SK-N-SH treated with all-trans-retinoic acid at 6 μM for 48 hours (cell line): ENCODE results near the gene IGSF11.

Experiments
- ATAC-seq: fragments of 200-7000 bp; cut with Tn5 transposase; 3 replicates; pipeline ENCODE4 v1.9.1; 2020; ENCODE audit warnings: mild to moderate bottlenecking, moderate library complexity
- BACH2 ChIP-seq: fragments of 250-450 bp; sonication (Bioruptor Pico); IDR thresholded peaks from 2 replicates; pipeline ENCODE4 v1.9.0; 2021; ENCODE audit warnings: mild to moderate bottlenecking, borderline replicate concordance
- CSDC2 ChIP-seq: fragments of 250-450 bp; sonication (Bioruptor Pico); IDR thresholded peaks from 2 replicates; pipeline ENCODE4 v1.5.0; 2020; ENCODE audit warnings: mild to moderate bottlenecking, moderate library complexity
- CSRNP3 ChIP-seq: fragments of 250-450 bp; sonication (Bioruptor Pico); IDR thresholded peaks from 2 replicates; pipeline ENCODE4 v1.5.1; 2021; ENCODE audit warnings: mild to moderate bottlenecking, moderate library complexity
- ESRRG ChIP-seq: fragments of 250-450 bp; sonication (Bioruptor Pico); IDR thresholded peaks from 2 replicates; pipeline ENCODE4 v1.6.1; 2021; ENCODE audit warnings: mild to moderate bottlenecking
- GLIS3 ChIP-seq: fragments of 250-450 bp; sonication (Bioruptor Pico); IDR thresholded peaks from 2 replicates; pipeline ENCODE4 v1.5.0; 2020; ENCODE audit warnings: mild to moderate bottlenecking, moderate library complexity
- ISL1 ChIP-seq: fragments of 250-450 bp; sonication (Bioruptor Pico); IDR thresholded peaks from 2 replicates; pipeline ENCODE4 v2.1.2; 2022; ENCODE audit warnings: mild to moderate bottlenecking, moderate library complexity
- OSR1 ChIP-seq: fragments of 250-450 bp; sonication (Bioruptor Pico); IDR thresholded peaks from 2 replicates; pipeline ENCODE4 v1.8.0; 2022; ENCODE audit warnings: moderate library complexity, mild to moderate bottlenecking, inconsistent platforms
- PPARA ChIP-seq: fragments of 250-450 bp; sonication (Bioruptor Pico); IDR thresholded peaks from 2 replicates; pipeline ENCODE4 v1.5.0; 2020; ENCODE audit warnings: mild to moderate bottlenecking, borderline replicate concordance
- RARB ChIP-seq: fragments of 250-450 bp; sonication (Bioruptor Pico); IDR thresholded peaks from 2 replicates; pipeline ENCODE4 v1.8.0; 2021; ENCODE audit warnings: mild to moderate bottlenecking, moderate library complexity
- SNAI2 ChIP-seq: fragments of 250-450 bp; sonication (Bioruptor Pico); IDR thresholded peaks from 2 replicates; pipeline ENCODE4 v1.5.0; 2020; ENCODE audit warnings: mild to moderate bottlenecking, moderate library complexity
- TCF4 ChIP-seq: fragments of 250-450 bp; sonication (Bioruptor Pico); IDR thresholded peaks from 2 replicates; pipeline ENCODE4 v1.8.0; 2021; ENCODE audit warnings: mild to moderate bottlenecking, moderate library complexity, borderline replicate concordance
- TOX ChIP-seq: fragments of 250-450 bp; sonication (Bioruptor Pico); IDR thresholded peaks from 2 replicates; pipeline ENCODE4 v1.8.0; 2021; ENCODE audit warnings: mild to moderate bottlenecking, moderate library complexity, borderline replicate concordance
- TSHZ2 ChIP-seq: fragments of 250-450 bp; sonication (Bioruptor Pico); IDR thresholded peaks from 2 replicates; pipeline ENCODE4 v1.5.0; 2020; ENCODE audit warnings: mild to moderate bottlenecking, moderate library complexity
- ZC3H10 ChIP-seq: fragments of 250-450 bp; sonication (Bioruptor Pico); IDR thresholded peaks from 2 replicates; pipeline ENCODE4 v1.5.1; 2021; ENCODE audit warnings: mild to moderate bottlenecking, moderate library complexity
- ZFP3 ChIP-seq: fragments of 250-450 bp; sonication (Bioruptor Pico); IDR thresholded peaks from 2 replicates; pipeline ENCODE4 v1.5.0; 2020; ENCODE audit warnings: mild to moderate bottlenecking, moderate library complexity
- ZFP30 ChIP-seq: fragments of 450-650 bp; formaldehyde crosslinking; IDR thresholded peaks from 2 replicates; pipeline ENCODE4 v1.5.0; 2022; ENCODE audit warnings: mild to moderate bottlenecking, moderate library complexity
- ZNF565 ChIP-seq: fragments of 450-650 bp; formaldehyde crosslinking; conservative IDR thresholded peaks from 2 replicates; pipeline ENCODE4 v1.5.0; 2020; ENCODE audit warnings: low read depth, mild to moderate bottlenecking, moderate library complexity
- ZNF70 ChIP-seq: fragments of 450-650 bp; formaldehyde crosslinking; IDR thresholded peaks from 2 replicates; pipeline ENCODE4 v1.5.0; 2020; ENCODE audit warnings: mild to moderate bottlenecking, moderate library complexity
- ZNF8 ChIP-seq: fragments of 450-650 bp; formaldehyde crosslinking; IDR thresholded peaks from 2 replicates; pipeline ENCODE4 v1.5.0; 2020; ENCODE audit warnings: mild to moderate bottlenecking, moderate library complexity
- TF ChIP-seq, protein P1 (sequence below): fragments of 250-450 bp; sonication (Bioruptor Pico); IDR thresholded peaks from 2 replicates; pipeline ENCODE4 v1.5.1; 2020; ENCODE audit warnings: low read depth, mild to moderate bottlenecking, moderate library complexity
- TF ChIP-seq, protein P2 (sequence below): fragments of 250-450 bp; sonication (Bioruptor Pico); IDR thresholded peaks from 2 replicates; pipeline ENCODE4 v1.8.0; 2020; ENCODE audit warnings: mild to moderate bottlenecking, moderate library complexity, borderline replicate concordance

IGSF11 gene

DNA sequence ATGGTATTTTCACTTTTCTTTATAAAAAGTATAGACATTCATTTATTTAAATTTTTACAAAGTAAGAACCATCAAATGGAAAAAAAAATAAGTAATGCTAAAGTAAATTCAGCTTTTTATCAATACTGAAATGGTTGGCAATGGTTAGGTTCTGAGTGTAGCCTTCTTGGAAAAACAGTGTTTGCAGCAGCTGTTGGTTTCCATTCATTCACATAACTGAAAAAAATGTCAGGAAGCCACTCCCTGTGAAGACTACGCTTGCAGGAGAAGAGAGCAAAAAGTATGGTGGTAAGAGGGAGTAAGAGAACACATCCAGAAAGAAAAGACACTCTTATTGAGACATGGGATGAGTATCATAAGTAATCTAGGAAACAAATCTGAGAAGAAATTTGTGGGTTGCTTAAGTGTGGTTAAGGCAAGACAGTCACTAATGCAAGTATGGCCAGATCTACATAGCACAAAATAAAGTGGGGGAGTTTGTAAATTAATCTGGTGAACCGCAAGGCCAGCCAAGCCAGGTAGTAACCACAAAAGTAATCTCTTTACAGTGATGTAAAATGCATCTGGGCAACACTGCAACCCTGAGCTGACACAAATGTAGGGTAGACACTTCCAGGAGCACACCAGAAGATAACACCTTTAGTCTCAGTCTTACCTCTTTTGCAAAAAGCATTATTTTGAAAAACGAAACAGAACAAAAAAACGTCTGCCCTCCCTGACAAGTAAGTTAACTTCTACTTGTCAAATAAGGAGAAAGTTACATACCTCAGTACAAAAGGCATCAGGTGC is 133.7 kb downstream of the IGSF11 start:
- no peak for ATAC-seq
- no peak for TF ChIP-seq CSRNP3 (CRISPR knock-in tag)
- no peak for TF ChIP-seq ZFP30 (CRISPR knock-in tag)
- TF ChIP-seq, protein P1, sequence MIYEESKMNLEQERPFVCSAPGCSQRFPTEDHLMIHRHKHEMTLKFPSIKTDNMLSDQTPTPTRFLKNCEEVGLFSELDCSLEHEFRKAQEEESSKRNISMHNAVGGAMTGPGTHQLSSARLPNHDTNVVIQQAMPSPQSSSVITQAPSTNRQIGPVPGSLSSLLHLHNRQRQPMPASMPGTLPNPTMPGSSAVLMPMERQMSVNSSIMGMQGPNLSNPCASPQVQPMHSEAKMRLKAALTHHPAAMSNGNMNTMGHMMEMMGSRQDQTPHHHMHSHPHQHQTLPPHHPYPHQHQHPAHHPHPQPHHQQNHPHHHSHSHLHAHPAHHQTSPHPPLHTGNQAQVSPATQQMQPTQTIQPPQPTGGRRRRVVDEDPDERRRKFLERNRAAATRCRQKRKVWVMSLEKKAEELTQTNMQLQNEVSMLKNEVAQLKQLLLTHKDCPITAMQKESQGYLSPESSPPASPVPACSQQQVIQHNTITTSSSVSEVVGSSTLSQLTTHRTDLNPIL, result no peak
- TF ChIP-seq SNAI2, result no peak
- TF ChIP-seq PPARA, result no peak
- TF ChIP-seq ZC3H10 (CRISPR knock-in tag), result no peak
- TF ChIP-seq, protein P2, sequence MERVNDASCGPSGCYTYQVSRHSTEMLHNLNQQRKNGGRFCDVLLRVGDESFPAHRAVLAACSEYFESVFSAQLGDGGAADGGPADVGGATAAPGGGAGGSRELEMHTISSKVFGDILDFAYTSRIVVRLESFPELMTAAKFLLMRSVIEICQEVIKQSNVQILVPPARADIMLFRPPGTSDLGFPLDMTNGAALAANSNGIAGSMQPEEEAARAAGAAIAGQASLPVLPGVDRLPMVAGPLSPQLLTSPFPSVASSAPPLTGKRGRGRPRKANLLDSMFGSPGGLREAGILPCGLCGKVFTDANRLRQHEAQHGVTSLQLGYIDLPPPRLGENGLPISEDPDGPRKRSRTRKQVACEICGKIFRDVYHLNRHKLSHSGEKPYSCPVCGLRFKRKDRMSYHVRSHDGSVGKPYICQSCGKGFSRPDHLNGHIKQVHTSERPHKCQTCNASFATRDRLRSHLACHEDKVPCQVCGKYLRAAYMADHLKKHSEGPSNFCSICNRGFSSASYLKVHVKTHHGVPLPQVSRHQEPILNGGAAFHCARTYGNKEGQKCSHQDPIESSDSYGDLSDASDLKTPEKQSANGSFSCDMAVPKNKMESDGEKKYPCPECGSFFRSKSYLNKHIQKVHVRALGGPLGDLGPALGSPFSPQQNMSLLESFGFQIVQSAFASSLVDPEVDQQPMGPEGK (CRISPR knock-in tag), result no peak
- TF ChIP-seq TSHZ2 (CRISPR knock-in tag), result no peak
- no peak for TF ChIP-seq ZNF565 (CRISPR knock-in tag)
- no peak for TF ChIP-seq OSR1 (CRISPR knock-in tag)
- no peak for TF ChIP-seq ZFP3 (CRISPR knock-in tag)
- no peak for TF ChIP-seq TOX (CRISPR knock-in tag)
- TF ChIP-seq ZNF70 (CRISPR knock-in tag), result no peak
- no peak for TF ChIP-seq ESRRG (CRISPR knock-in tag)
- TF ChIP-seq RARB (CRISPR knock-in tag), result no peak
- TF ChIP-seq ISL1, result no peak
- no peak for TF ChIP-seq ZNF8 (CRISPR knock-in tag)

GRCh38 chr3:118890206-118890605 is 144.4 kb downstream of the IGSF11 start:
- no peak for TF ChIP-seq TSHZ2 (CRISPR knock-in tag)
- TF ChIP-seq BACH2 (CRISPR knock-in tag), result no peak
- no peak for TF ChIP-seq GLIS3 (CRISPR knock-in tag)
- TF ChIP-seq ZFP30 (CRISPR knock-in tag), result no peak
- no peak for TF ChIP-seq ZFP3 (CRISPR knock-in tag)
- TF ChIP-seq ESRRG (CRISPR knock-in tag), result no peak
- TF ChIP-seq, protein P2 (CRISPR knock-in tag), result no peak
- TF ChIP-seq ZNF565 (CRISPR knock-in tag), result no peak
- no peak for TF ChIP-seq OSR1 (CRISPR knock-in tag)
- TF ChIP-seq, protein P1, result no peak
- TF ChIP-seq TCF4, result no peak
- TF ChIP-seq TOX (CRISPR knock-in tag), result no peak
- TF ChIP-seq ZNF8 (CRISPR knock-in tag), result no peak
- TF ChIP-seq ZNF70 (CRISPR knock-in tag), result no peak
- TF ChIP-seq CSDC2 (CRISPR knock-in tag), result no peak
- no peak for TF ChIP-seq ZC3H10 (CRISPR knock-in tag)
- TF ChIP-seq RARB (CRISPR knock-in tag), result no peak
- TF ChIP-seq, all 23 proteins: peak for 0
- ATAC-seq, result no peak
